ENCODE measurements around the gene NCAM2.

DNA sequence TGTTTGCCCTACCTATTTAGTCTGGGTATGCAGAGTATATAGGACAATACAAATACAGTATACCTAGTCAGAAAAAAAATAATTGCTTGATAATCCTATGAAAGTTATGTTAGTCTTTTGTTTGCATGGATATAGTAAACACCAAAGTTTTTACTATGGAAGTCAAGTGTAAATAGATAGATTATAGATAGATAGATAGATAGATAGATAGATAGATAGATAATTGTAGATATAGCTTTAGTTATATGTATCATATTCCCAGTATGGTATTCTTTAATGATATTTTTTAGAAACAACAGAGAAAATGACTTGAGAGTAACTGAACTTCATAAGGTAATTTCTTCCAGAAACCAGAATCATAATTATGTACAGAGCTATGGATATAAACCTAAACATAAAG lies 158.2 kb downstream of the NCAM2 start:
- TF ChIP-seq, protein P1, sequence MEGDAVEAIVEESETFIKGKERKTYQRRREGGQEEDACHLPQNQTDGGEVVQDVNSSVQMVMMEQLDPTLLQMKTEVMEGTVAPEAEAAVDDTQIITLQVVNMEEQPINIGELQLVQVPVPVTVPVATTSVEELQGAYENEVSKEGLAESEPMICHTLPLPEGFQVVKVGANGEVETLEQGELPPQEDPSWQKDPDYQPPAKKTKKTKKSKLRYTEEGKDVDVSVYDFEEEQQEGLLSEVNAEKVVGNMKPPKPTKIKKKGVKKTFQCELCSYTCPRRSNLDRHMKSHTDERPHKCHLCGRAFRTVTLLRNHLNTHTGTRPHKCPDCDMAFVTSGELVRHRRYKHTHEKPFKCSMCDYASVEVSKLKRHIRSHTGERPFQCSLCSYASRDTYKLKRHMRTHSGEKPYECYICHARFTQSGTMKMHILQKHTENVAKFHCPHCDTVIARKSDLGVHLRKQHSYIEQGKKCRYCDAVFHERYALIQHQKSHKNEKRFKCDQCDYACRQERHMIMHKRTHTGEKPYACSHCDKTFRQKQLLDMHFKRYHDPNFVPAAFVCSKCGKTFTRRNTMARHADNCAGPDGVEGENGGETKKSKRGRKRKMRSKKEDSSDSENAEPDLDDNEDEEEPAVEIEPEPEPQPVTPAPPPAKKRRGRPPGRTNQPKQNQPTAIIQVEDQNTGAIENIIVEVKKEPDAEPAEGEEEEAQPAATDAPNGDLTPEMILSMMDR (IDR thresholded peaks at IDR 0.05 in 2 of 3, conservative IDR thresholded peaks at IDR 0.05 in 1 of 3; ENCODE audit: borderline replicate concordance in 1 of 3, insufficient read depth in 1 of 3, low read depth in 2 of 3, low read length in 2 of 3): no peak
- TF ChIP-seq ZNF274 (IDR thresholded peaks at IDR 0.05; ENCODE audit: low read depth, low read length) (no peak), REST (IDR thresholded peaks at IDR 0.05; ENCODE audit: low read depth) (no peak), EZH2 (IDR thresholded peaks at IDR 0.05) (no peak), POLR2AphosphoS5 (IDR thresholded peaks at IDR 0.05; ENCODE audit: low read depth, low read length) (no peak), ELF1 (IDR thresholded peaks at IDR 0.05; ENCODE audit: borderline replicate concordance, low read depth) (no peak), POLR2A (IDR thresholded peaks at IDR 0.05; ENCODE audit: borderline replicate concordance, extremely low read depth, insufficient read depth, insufficient read length) (no peak)

Measured in HCT116 (cell line).